Upper lobe of right lung (tissue), 1 donor: Measurements from ENCODE around the gene SAP130. TPM values are rescaled to one million over a fixed set of nuclear protein-coding genes. Genes with fewer than 3 reads are reported as not detected.

Source experiments
- ATAC-seq: fragments of 200-7000 bp; cut with Tn5 transposase; one replicate; pipeline ENCODE4 v1.9.1; 2020; ENCODE audit warnings: mild to moderate bottlenecking, moderate library complexity
- DNase-seq: peaks from one replicate; pipeline ENCODE4 v3.0.0-alpha.2; 2020
- H3K27ac ChIP-seq: fragments of 200-600 bp; one replicate; pipeline ENCODE4 v1.8.0; 2022
- H3K27me3 ChIP-seq: fragments of 200-600 bp; one replicate; pipeline ENCODE4 v1.8.0; 2022; ENCODE audit warnings: mild to moderate bottlenecking
- H3K36me3 ChIP-seq: fragments of 200-600 bp; one replicate; pipeline ENCODE4 v1.8.0; 2022
- H3K4me1 ChIP-seq: fragments of 200-600 bp; one replicate; pipeline ENCODE4 v1.8.0; 2022
- H3K4me3 ChIP-seq: fragments of 200-600 bp; one replicate; pipeline ENCODE4 v1.8.0; 2022; ENCODE audit warnings: mild to moderate bottlenecking
- H3K9me3 ChIP-seq: fragments of 200-600 bp; one replicate; pipeline ENCODE4 v1.8.0; 2022
- CTCF ChIP-seq: fragments of 200-600 bp; IDR thresholded peaks from one replicate; pipeline ENCODE4 v1.8.0; 2022; ENCODE audit warnings: antibody characterized with exemption
- intact Hi-C: fragments of 100-400 bp; cut with DNase I; formaldehyde crosslinking; loops from one replicate; pipeline ENCODE4 v1.11.0; 2022
- total RNA-seq: library from RNA; stranded (reverse); fragmentation: NEBNext Ultra II Directional; extraction: Animal tissue kit (Norgen Biotek cat#: 25700); gene quantifications from one replicate; pipeline ENCODE4 v1.2.1, GENCODE V29; 2021
- donor health status: DM: no; HTN: yes; CAD: no; lungs with severe emphysema.

Gene SAP130
- total RNA-seq, 1 donor from 2014 or later, result 16.9 TPM

- Histone ChIP-seq H3K4me1 (no peaks in the 10 kb centered on the region), H3K9me3 (no peaks in the 10 kb centered on the region), H3K27me3 (no peaks in the 10 kb centered on the region), H3K36me3 (no peaks in the 10 kb centered on the region), H3K27ac (no peak overlapping the region), H3K4me3 (no peak overlapping the region)
- ATAC-seq, result no peak
- intact Hi-C loops, result no loop called here
- no peak for DNase-seq
- no peak for TF ChIP-seq CTCF
Measured at GRCh38 chr2:127935337-127935736, 92.5 kb downstream of the SAP130 start.

- no peak overlapping the region for H3K4me3 ChIP-seq
- ATAC-seq (no peak), DNase-seq (no peak)
- H3K4me1 ChIP-seq, result no peaks in the 10 kb centered on the region
- intact Hi-C loops, result no loop called here
- no peaks in the 10 kb centered on the region for H3K9me3 ChIP-seq
- no peak for TF ChIP-seq CTCF
- no peaks in the 10 kb centered on the region for H3K36me3 ChIP-seq
- no peak overlapping the region for H3K27ac ChIP-seq
- no peaks in the 10 kb centered on the region for H3K27me3 ChIP-seq
Measured at GRCh38 chr2:127932199-127932876, 95.5 kb downstream of the SAP130 start.

GRCh38 chr2:127929449-127929848 is 98.4 kb downstream of the SAP130 start:
- no peaks in the 10 kb centered on the region for H3K4me1 ChIP-seq
- no peak for DNase-seq
- no peak overlapping the region for H3K4me3 ChIP-seq
- ATAC-seq, result no peak
- no peak for TF ChIP-seq CTCF
- intact Hi-C loops, result no loop called here
- H3K27me3 ChIP-seq, result no peaks in the 10 kb centered on the region
- H3K27ac ChIP-seq, result no peak overlapping the region
- H3K9me3 ChIP-seq, result no peaks in the 10 kb centered on the region
- H3K36me3 ChIP-seq, result no peaks in the 10 kb centered on the region

GRCh38 chr2:127927384-127927783 is 100.5 kb downstream of the SAP130 start:
- Histone ChIP-seq H3K36me3 (no peaks in the 10 kb centered on the region), H3K27ac (no peak overlapping the region), H3K27me3 (no peaks in the 10 kb centered on the region), H3K4me3 (no peak overlapping the region), H3K9me3 (no peaks in the 10 kb centered on the region), H3K4me1 (no peaks in the 10 kb centered on the region)
- DNase-seq (no peak), ATAC-seq (no peak)
- no peak for TF ChIP-seq CTCF
- intact Hi-C loops, result no loop called here

GRCh38 chr2:127917916-127918315 is 109.9 kb downstream of the SAP130 start:
- no peaks in the 10 kb centered on the region for H3K9me3 ChIP-seq
- ATAC-seq (no peak), DNase-seq (no peak)
- intact Hi-C loops, result no loop called here
- no peaks in the 10 kb centered on the region for H3K27me3 ChIP-seq
- H3K36me3 ChIP-seq, result no peaks in the 10 kb centered on the region
- H3K27ac ChIP-seq, result no peak overlapping the region
- TF ChIP-seq CTCF, result no peak
- no peaks in the 10 kb centered on the region for H3K4me1 ChIP-seq
- no peak overlapping the region for H3K4me3 ChIP-seq
